ENCODE results near the gene SCARB1.
"Not testable (repeated sequence)": the region's sequence is repeated elsewhere in the genome, so short reads cannot be mapped to it uniquely, and the experiment has no call there.

SCARB1 gene

GRCh38 chr12:124888260-124888659 is 24.6 kb upstream of the SCARB1 start:
- Histone ChIP-seq H3K14ac (ENCODE audit: low read length) (no peak overlapping the region), H3K18ac (ENCODE audit: low read length) (no peak overlapping the region), H3K23ac (ENCODE audit: low read depth, low read length, poor library complexity) (no peak overlapping the region), H3K27me3 (ENCODE audit: control insufficient read depth in 3 of 3, insufficient read depth in 3 of 3, low read depth in 1 of 3, low read length in 3 of 3) (peaks cover 0 to 2% (median 0%) of the 10 kb centered on the region in 3 experiments), H3K27ac (replicated peaks; ENCODE audit: low read length) (no peak overlapping the region), H2AK5ac (ENCODE audit: low read depth, low read length) (no peak overlapping the region), H4K91ac (ENCODE audit: low read depth, low read length, poor library complexity) (no peak overlapping the region), H3K79me1 (ENCODE audit: low read depth, low read length) (no peaks in the 10 kb centered on the region), H3K9ac (ENCODE audit: low read depth, low read length, poor library complexity) (no peak overlapping the region), H3K36me3 (replicated peaks in 1 of 2; ENCODE audit: control insufficient read depth in 2 of 2, insufficient read depth in 2 of 2, low read length in 2 of 2) (no peaks in the 10 kb centered on the region), H2BK120ac (ENCODE audit: low read depth, low read length) (no peak overlapping the region), H2AFZ (ENCODE audit: low read length) (no peak overlapping the region), H3K4me3 (ENCODE audit: low read length in 2 of 2) (no peak overlapping the region), H3K9me3 (replicated peaks in 1 of 2; ENCODE audit: control insufficient read depth in 2 of 2, insufficient read depth in 1 of 2, low read depth in 1 of 2, low read length in 2 of 2) (no peaks in the 10 kb centered on the region), H3K4me1 (ENCODE audit: control insufficient read depth in 2 of 2, insufficient read depth in 1 of 2, low read depth in 1 of 2, low read length in 2 of 2) (peaks cover 2 to 6% of the 10 kb centered on the region in 2 donors), H4K8ac (ENCODE audit: low read depth, low read length) (no peak overlapping the region), H3K4ac (ENCODE audit: low read length) (no peak overlapping the region), H3K4me2 (ENCODE audit: insufficient read depth, low read length, poor library complexity, severe bottlenecking) (no peak overlapping the region), H2BK15ac (ENCODE audit: low read length) (no peak overlapping the region), H2BK12ac (ENCODE audit: low read length) (no peak overlapping the region), H2BK5ac (ENCODE audit: low read length) (no peak overlapping the region)
- no peak for DNase-seq (ENCODE audit: low spot score)
- no CpG with 5 or more reads among the region's 2 CpGs for WGBS, 2 donors (ENCODE audit: extremely low coverage in 2 of 2, insufficient read length in 2 of 2, insufficient replicate concordance in 1 of 2)

GRCh38 chr12:124887766-124888165 is 24.1 kb upstream of the SCARB1 start:
- not testable (repeated sequence) for H2BK12ac ChIP-seq (ENCODE audit: low read length); H3K4me3 ChIP-seq (ENCODE audit: low read length in 2 of 2); DNase-seq (ENCODE audit: low spot score); H3K27me3 ChIP-seq (ENCODE audit: control insufficient read depth in 3 of 3, insufficient read depth in 3 of 3, low read depth in 1 of 3, low read length in 3 of 3); H3K36me3 ChIP-seq (replicated peaks in 1 of 2; ENCODE audit: control insufficient read depth in 2 of 2, insufficient read depth in 2 of 2, low read length in 2 of 2); H2BK15ac ChIP-seq (ENCODE audit: low read length); H3K23ac ChIP-seq (ENCODE audit: low read depth, low read length, poor library complexity); H4K91ac ChIP-seq (ENCODE audit: low read depth, low read length, poor library complexity); H2BK5ac ChIP-seq (ENCODE audit: low read length); H3K9me3 ChIP-seq (replicated peaks in 1 of 2; ENCODE audit: control insufficient read depth in 2 of 2, insufficient read depth in 1 of 2, low read depth in 1 of 2, low read length in 2 of 2); H2BK120ac ChIP-seq (ENCODE audit: low read depth, low read length); H3K4ac ChIP-seq (ENCODE audit: low read length); H3K18ac ChIP-seq (ENCODE audit: low read length); H3K9ac ChIP-seq (ENCODE audit: low read depth, low read length, poor library complexity); H3K4me1 ChIP-seq (ENCODE audit: control insufficient read depth in 2 of 2, insufficient read depth in 1 of 2, low read depth in 1 of 2, low read length in 2 of 2); H3K79me1 ChIP-seq (ENCODE audit: low read depth, low read length); H2AFZ ChIP-seq (ENCODE audit: low read length); H3K4me2 ChIP-seq (ENCODE audit: insufficient read depth, low read length, poor library complexity, severe bottlenecking); H2AK5ac ChIP-seq (ENCODE audit: low read depth, low read length); H3K14ac ChIP-seq (ENCODE audit: low read length); H4K8ac ChIP-seq (ENCODE audit: low read depth, low read length); H3K27ac ChIP-seq (replicated peaks; ENCODE audit: low read length)
- WGBS, 2 donors (ENCODE audit: extremely low coverage in 2 of 2, insufficient read length in 2 of 2, insufficient replicate concordance in 1 of 2): no CpG with 5 or more reads among the region's 9 CpGs

DNA sequence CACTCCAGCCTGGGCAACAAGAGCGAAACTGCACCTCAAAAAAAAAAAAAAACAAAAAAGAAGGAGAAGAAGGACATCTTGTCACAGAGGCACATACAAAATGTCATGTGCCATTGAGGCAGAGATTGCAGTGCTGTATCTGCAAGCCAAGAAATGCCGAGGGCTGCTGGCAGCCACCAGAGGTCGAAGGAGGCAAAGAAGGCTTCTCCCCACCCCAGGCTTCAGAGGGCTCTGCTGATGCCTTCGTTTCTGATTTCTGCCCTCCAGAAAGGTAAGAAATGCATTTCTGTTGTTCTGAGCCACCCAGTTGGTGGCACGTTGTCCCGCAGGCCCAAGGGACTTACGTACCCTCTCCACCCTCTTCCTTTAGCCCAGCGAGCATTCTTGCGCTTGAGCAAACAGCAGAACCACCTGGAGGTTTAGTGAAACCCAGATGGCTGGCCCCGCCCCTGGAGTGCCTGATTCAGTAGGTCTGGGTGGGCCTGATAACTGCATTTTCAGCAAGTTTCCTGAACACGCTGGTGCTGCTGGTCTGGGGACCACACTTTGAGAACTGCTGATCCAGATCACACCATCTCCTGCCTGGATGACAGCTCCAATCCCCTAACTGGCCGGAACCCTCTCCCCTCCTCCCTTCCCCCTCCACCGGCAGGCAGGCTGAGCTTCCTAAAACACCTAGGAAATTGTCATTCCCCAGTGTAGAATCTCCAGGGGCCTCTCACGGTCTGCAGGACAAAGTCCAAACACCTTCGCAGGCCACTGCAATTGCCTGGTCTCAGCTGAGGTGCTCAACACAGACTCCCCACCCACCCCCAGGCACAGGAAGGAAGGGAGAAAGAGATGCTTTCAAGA is 21.1 kb upstream of the SCARB1 start:
- H3K23ac ChIP-seq (ENCODE audit: low read depth, low read length, poor library complexity): peak overlapping the region; percentile 53
- peak overlapping the region; percentile 45 for H2AFZ ChIP-seq (ENCODE audit: low read length)
- peak overlapping the region; percentile 74 for H3K18ac ChIP-seq (ENCODE audit: low read length)
- peak overlapping the region; percentile 74 for H4K8ac ChIP-seq (ENCODE audit: low read depth, low read length)
- no peak overlapping the region for H3K4me3 ChIP-seq (ENCODE audit: low read length in 2 of 2)
- no peaks in the 10 kb centered on the region for H3K36me3 ChIP-seq (replicated peaks in 1 of 2; ENCODE audit: control insufficient read depth in 2 of 2, insufficient read depth in 2 of 2, low read length in 2 of 2)
- no peak overlapping the region for H2BK120ac ChIP-seq (ENCODE audit: low read depth, low read length)
- peak overlapping the region; percentile 54 for H3K9ac ChIP-seq (ENCODE audit: low read depth, low read length, poor library complexity)
- H3K14ac ChIP-seq (ENCODE audit: low read length): no peak overlapping the region
- WGBS, 2 donors (ENCODE audit: extremely low coverage in 2 of 2, insufficient read length in 2 of 2, insufficient replicate concordance in 1 of 2): no CpG with 5 or more reads among the region's 15 CpGs
- H3K4me1 ChIP-seq (ENCODE audit: control insufficient read depth in 2 of 2, insufficient read depth in 1 of 2, low read depth in 1 of 2, low read length in 2 of 2): peaks cover 6% of the 10 kb centered on the region in 2 donors
- no peak overlapping the region for H3K27ac ChIP-seq (replicated peaks; ENCODE audit: low read length)
- no peak overlapping the region for H2BK12ac ChIP-seq (ENCODE audit: low read length)
- no peak overlapping the region for H4K91ac ChIP-seq (ENCODE audit: low read depth, low read length, poor library complexity)
- no peak overlapping the region for H2BK5ac ChIP-seq (ENCODE audit: low read length)
- H3K9me3 ChIP-seq (replicated peaks in 1 of 2; ENCODE audit: control insufficient read depth in 2 of 2, insufficient read depth in 1 of 2, low read depth in 1 of 2, low read length in 2 of 2): no peaks in the 10 kb centered on the region
- no peak overlapping the region for H3K4me2 ChIP-seq (ENCODE audit: insufficient read depth, low read length, poor library complexity, severe bottlenecking)
- H2BK15ac ChIP-seq (ENCODE audit: low read length): peak overlapping the region; percentile 86
- no peaks in the 10 kb centered on the region for H3K79me1 ChIP-seq (ENCODE audit: low read depth, low read length)
- no peak overlapping the region for H3K4ac ChIP-seq (ENCODE audit: low read length)
- no peak for DNase-seq (ENCODE audit: low spot score)
- H2AK5ac ChIP-seq (ENCODE audit: low read depth, low read length): no peak overlapping the region
- H3K27me3 ChIP-seq (ENCODE audit: control insufficient read depth in 3 of 3, insufficient read depth in 3 of 3, low read depth in 1 of 3, low read length in 3 of 3): peaks cover 0 to under 1% (median 0%) of the 10 kb centered on the region in 3 experiments

DNA sequence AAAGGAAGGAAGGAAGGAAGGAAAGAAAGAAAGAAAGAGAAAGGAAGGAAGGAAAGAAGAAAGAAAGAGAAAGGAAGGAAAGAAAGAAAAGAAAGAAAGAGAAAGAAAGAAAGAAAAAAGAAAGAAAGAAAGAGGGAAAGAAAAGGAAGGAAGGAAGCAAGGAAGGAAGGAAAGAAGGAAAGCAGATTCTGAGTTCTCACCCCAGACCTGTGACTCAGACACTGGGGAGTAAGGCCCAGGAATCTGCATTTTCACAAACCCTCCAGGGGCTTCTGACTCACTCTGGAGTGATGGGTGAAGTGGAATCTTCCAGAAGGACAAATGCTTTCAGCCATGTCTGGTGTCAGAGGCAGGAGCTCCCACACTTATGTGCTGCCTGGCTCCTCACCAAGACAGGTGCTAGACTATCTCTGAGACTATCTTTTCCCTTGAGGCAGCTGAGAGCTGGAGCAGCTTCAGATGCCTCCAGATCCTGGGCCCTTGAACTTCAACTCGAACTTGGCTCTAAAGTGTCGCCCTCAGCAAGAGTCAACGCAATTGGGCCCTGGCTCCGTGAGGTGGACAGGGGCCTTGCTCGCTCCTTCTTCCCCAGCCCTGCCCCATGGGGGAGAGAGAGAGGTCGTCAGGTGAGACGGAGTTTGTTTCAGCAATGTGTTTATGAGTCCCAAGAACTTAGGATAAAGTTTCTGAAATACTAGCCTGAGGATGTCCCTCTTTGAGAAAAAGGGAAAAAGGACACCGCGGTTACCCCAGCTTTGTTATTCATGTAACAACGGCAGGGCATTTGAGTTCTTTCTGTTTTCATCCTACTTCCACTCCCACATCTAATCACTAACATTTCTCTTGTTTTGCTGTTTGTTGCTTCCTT is 19.8 kb upstream of the SCARB1 start:
- H2AFZ ChIP-seq (ENCODE audit: low read length): no peak overlapping the region
- H3K36me3 ChIP-seq (replicated peaks in 1 of 2; ENCODE audit: control insufficient read depth in 2 of 2, insufficient read depth in 2 of 2, low read length in 2 of 2): no peaks in the 10 kb centered on the region
- no peaks in the 10 kb centered on the region for H3K9me3 ChIP-seq (replicated peaks in 1 of 2; ENCODE audit: control insufficient read depth in 2 of 2, insufficient read depth in 1 of 2, low read depth in 1 of 2, low read length in 2 of 2)
- no peak overlapping the region for H3K4me3 ChIP-seq (ENCODE audit: low read length in 2 of 2)
- no peak overlapping the region for H4K8ac ChIP-seq (ENCODE audit: low read depth, low read length)
- WGBS, 2 donors (ENCODE audit: extremely low coverage in 2 of 2, insufficient read length in 2 of 2, insufficient replicate concordance in 1 of 2): no CpG with 5 or more reads among the region's 10 CpGs
- H3K4me2 ChIP-seq (ENCODE audit: insufficient read depth, low read length, poor library complexity, severe bottlenecking): no peak overlapping the region
- no peak overlapping the region for H2BK120ac ChIP-seq (ENCODE audit: low read depth, low read length)
- no peak overlapping the region for H3K23ac ChIP-seq (ENCODE audit: low read depth, low read length, poor library complexity)
- no peak for DNase-seq (ENCODE audit: low spot score)
- no peak overlapping the region for H3K4ac ChIP-seq (ENCODE audit: low read length)
- no peak overlapping the region for H4K91ac ChIP-seq (ENCODE audit: low read depth, low read length, poor library complexity)
- no peak overlapping the region for H2AK5ac ChIP-seq (ENCODE audit: low read depth, low read length)
- no peak overlapping the region for H3K18ac ChIP-seq (ENCODE audit: low read length)
- H3K79me1 ChIP-seq (ENCODE audit: low read depth, low read length): no peaks in the 10 kb centered on the region
- no peaks in the 10 kb centered on the region for H3K27me3 ChIP-seq (ENCODE audit: control insufficient read depth in 3 of 3, insufficient read depth in 3 of 3, low read depth in 1 of 3, low read length in 3 of 3)
- no peak overlapping the region for H3K14ac ChIP-seq (ENCODE audit: low read length)
- no peak overlapping the region for H2BK5ac ChIP-seq (ENCODE audit: low read length)
- no peak overlapping the region for H3K9ac ChIP-seq (ENCODE audit: low read depth, low read length, poor library complexity)
- H2BK12ac ChIP-seq (ENCODE audit: low read length): no peak overlapping the region
- peaks cover 6% of the 10 kb centered on the region in 2 donors for H3K4me1 ChIP-seq (ENCODE audit: control insufficient read depth in 2 of 2, insufficient read depth in 1 of 2, low read depth in 1 of 2, low read length in 2 of 2)
- H3K27ac ChIP-seq (replicated peaks; ENCODE audit: low read length): no peak overlapping the region
- no peak overlapping the region for H2BK15ac ChIP-seq (ENCODE audit: low read length)
